ENCODE measurements around the gene CEP63. TPM values are rescaled to one million over a fixed set of nuclear protein-coding genes. Genes with fewer than 3 reads are reported as not detected.

Gene CEP63
- total RNA-seq, 4 donors from 2014 or later = 16.7 to 26.2 (median 22.6) TPM

DNA sequence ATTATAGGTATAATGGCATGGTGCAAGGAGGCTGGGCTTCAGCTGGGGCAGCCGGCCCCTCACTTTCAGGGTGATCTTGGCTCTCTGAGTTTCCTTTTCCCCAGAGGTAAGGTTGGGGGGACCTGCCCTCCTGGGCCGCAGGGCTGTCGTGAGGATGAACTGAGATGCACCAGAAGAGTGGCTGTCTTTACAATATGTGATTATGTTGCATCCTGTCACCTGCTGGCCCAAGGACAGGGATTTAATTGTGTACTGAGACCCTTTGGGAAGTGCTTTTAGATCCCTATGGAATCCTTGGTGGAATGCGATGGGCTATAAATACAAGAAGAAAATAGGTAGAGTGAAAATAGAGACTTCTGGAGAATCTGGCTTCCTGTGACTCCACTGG is 22.2 kb upstream of the CEP63 start:
- no peaks in the 10 kb centered on the region for H3K9me3 ChIP-seq
- H3K27me3 ChIP-seq = no peaks in the 10 kb centered on the region
- no peak overlapping the region for H3K4me3 ChIP-seq
- peaks cover 30 to 59% (median 58%) of the 10 kb centered on the region in 4 donors for H3K4me1 ChIP-seq
- H3K36me3 ChIP-seq = no peaks in the 10 kb centered on the region
- H3K27ac ChIP-seq (replicated peaks in 1 of 4) = peak overlapping the region; percentile 68 to 84 (median 73)
- intact Hi-C loops (cut with DNase I) = no loop called here
- TF ChIP-seq POLR2A (IDR thresholded peaks at IDR 0.05; ENCODE audit: low read depth) = no peak
- TF ChIP-seq POLR2AphosphoS5 (IDR thresholded peaks at IDR 0.05) = no peak
- TF ChIP-seq EP300 (IDR thresholded peaks at IDR 0.05) = no peak
- TF ChIP-seq, protein P1, sequence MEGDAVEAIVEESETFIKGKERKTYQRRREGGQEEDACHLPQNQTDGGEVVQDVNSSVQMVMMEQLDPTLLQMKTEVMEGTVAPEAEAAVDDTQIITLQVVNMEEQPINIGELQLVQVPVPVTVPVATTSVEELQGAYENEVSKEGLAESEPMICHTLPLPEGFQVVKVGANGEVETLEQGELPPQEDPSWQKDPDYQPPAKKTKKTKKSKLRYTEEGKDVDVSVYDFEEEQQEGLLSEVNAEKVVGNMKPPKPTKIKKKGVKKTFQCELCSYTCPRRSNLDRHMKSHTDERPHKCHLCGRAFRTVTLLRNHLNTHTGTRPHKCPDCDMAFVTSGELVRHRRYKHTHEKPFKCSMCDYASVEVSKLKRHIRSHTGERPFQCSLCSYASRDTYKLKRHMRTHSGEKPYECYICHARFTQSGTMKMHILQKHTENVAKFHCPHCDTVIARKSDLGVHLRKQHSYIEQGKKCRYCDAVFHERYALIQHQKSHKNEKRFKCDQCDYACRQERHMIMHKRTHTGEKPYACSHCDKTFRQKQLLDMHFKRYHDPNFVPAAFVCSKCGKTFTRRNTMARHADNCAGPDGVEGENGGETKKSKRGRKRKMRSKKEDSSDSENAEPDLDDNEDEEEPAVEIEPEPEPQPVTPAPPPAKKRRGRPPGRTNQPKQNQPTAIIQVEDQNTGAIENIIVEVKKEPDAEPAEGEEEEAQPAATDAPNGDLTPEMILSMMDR (IDR thresholded peaks at IDR 0.05) = no peak
- DNase-seq (ENCODE audit: extremely low spot score) = peak; percentile 85
- 58% methylated on average over 4 of the region's 4 CpGs for WGBS

DNA sequence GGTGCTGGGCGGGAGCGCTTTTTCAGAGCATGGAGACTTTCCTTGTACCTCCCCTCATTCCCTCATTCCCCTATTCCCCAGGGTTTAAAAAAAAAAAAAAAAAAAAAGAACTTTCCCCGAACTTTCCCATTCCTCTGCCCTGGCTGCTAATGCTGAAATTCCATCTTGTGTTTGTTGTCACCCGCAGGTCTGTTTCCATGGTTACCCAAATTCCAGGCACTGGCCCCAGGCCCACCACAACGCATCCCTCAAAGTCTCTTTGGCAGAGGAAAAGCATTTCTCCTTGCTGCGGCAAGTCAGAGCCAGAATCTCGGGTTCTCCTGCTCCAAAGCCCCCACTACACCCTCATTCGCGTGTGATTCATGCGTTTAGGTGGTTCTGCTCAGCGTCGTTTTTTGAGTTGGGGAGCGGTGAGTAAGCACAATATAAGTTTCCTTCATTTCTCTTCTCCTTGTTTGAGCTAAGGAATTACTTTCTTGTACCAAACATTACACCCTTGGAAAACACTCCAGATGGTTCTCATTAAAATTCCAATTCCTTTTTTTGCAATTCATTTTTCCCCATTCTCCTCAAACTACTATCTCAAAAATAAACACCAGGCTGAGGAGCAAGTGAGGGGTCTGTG is 21.7 kb upstream of the CEP63 start:
- no peaks in the 10 kb centered on the region for H3K9me3 ChIP-seq
- WGBS = 34% methylated on average over 13 of the region's 13 CpGs
- H3K27ac ChIP-seq (replicated peaks in 1 of 4) = peak overlapping the region; percentile 68 to 84 (median 73)
- DNase-seq (ENCODE audit: extremely low spot score) = peak; percentile 95
- no peaks in the 10 kb centered on the region for H3K27me3 ChIP-seq
- no peaks in the 10 kb centered on the region for H3K36me3 ChIP-seq
- intact Hi-C loops (cut with DNase I) = no loop called here
- peaks cover 30 to 58% (median 55%) of the 10 kb centered on the region in 4 donors for H3K4me1 ChIP-seq
- TF ChIP-seq POLR2AphosphoS5 (IDR thresholded peaks at IDR 0.05) (peak; percentile 54 to 72), EP300 (IDR thresholded peaks at IDR 0.05) (no peak), POLR2A (IDR thresholded peaks at IDR 0.05; ENCODE audit: low read depth) (no peak)
- TF ChIP-seq, protein P1 (IDR thresholded peaks at IDR 0.05) = no peak
- H3K4me3 ChIP-seq = peak overlapping the region in 3 of 4 donors; percentile 1 to 10 (median 10)

DNA sequence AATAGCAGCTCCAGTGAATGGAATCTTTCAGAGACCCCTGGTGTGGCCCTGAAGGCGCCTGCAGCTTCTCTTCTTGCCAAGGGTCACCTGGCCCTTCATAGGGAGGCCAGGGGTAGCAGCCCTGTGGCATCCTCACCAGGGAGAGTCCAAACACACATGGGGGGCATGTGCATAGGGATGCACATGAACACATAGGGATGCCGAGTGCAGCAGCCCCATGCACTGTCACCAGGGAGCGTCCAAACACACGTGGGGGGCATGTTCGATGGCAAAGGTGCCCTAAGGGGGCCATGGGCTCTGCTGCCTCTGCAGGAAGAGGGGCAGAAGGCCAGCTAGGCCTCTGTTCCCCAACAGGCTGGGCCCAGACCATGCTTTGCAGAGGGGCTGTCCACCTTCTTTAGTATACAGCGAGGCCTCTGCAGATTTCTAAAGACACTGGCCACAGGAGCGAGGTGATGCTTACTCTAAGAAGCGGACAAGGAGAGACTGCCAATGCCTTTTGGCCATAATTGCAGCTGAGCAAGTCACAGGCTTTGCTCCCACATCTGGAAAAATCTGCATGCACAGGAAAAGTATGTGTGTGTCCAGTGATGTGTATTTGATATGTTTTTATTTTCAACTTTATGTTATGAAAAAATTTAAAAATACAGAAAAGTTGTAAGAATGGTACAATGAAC is 21.0 kb upstream of the CEP63 start:
- no peaks in the 10 kb centered on the region for H3K36me3 ChIP-seq
- H3K27me3 ChIP-seq = no peaks in the 10 kb centered on the region
- intact Hi-C loops (cut with DNase I) = no loop called here
- peak overlapping the region; percentile 57 to 84 (median 73) for H3K27ac ChIP-seq (replicated peaks in 1 of 4)
- WGBS = 78% methylated on average over 8 of the region's 8 CpGs
- no peak for DNase-seq (ENCODE audit: extremely low spot score)
- H3K4me3 ChIP-seq = peak overlapping the region in 1 of 4 donors; percentile 10
- H3K9me3 ChIP-seq = no peaks in the 10 kb centered on the region
- H3K4me1 ChIP-seq = peaks cover 30 to 58% (median 55%) of the 10 kb centered on the region in 4 donors
- TF ChIP-seq POLR2A (IDR thresholded peaks at IDR 0.05; ENCODE audit: low read depth) = no peak
- TF ChIP-seq POLR2AphosphoS5 (IDR thresholded peaks at IDR 0.05) = no peak
- TF ChIP-seq EP300 (IDR thresholded peaks at IDR 0.05) = no peak
- TF ChIP-seq, protein P1 (IDR thresholded peaks at IDR 0.05) = no peak

DNA sequence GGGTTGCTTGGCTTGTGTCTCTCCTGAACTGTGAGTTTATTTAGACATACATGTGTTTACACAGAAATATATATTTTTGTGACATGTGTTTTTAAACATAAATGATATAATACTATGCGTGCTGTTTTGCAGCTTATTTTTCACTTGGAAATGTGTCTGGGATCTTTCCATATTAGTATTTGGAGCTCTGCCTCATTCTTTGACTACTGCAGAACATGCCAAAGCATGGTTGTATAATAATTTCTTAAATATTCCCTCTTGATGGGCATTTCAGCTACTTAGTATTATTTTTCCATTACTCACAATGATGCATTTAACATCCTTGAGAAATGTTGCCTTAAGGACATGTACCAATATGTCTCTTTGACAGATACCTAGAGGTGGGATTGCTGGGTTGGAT is 19.5 kb upstream of the CEP63 start:
- 56% methylated on average over 1 of the region's 1 CpG for WGBS
- Histone ChIP-seq H3K4me1 (peaks cover 30 to 57% (median 55%) of the 10 kb centered on the region in 4 donors), H3K27ac (replicated peaks in 1 of 4) (peak overlapping the region in 1 of 4 donors; percentile 54), H3K27me3 (no peaks in the 10 kb centered on the region), H3K36me3 (no peaks in the 10 kb centered on the region), H3K4me3 (no peak overlapping the region), H3K9me3 (no peaks in the 10 kb centered on the region)
- DNase-seq (ENCODE audit: extremely low spot score) = no peak
- TF ChIP-seq, protein P1 (IDR thresholded peaks at IDR 0.05) = no peak
- no peak for TF ChIP-seq POLR2AphosphoS5 (IDR thresholded peaks at IDR 0.05)
- TF ChIP-seq EP300 (IDR thresholded peaks at IDR 0.05) = no peak
- no peak for TF ChIP-seq POLR2A (IDR thresholded peaks at IDR 0.05; ENCODE audit: low read depth)
- intact Hi-C loops (cut with DNase I) = no loop called here
